ENCODE measurements around the gene PPP2CA. TPM values are rescaled to one million over a fixed set of nuclear protein-coding genes. Genes with fewer than 3 reads are reported as not detected.

The PPP2CA gene
- total and polyA plus RNA-seq, 2 of the 13 experiments (the other 11 are each of a cell fraction or from before 2014, with no cell fraction given): 82.4 to 171 TPM

DNA sequence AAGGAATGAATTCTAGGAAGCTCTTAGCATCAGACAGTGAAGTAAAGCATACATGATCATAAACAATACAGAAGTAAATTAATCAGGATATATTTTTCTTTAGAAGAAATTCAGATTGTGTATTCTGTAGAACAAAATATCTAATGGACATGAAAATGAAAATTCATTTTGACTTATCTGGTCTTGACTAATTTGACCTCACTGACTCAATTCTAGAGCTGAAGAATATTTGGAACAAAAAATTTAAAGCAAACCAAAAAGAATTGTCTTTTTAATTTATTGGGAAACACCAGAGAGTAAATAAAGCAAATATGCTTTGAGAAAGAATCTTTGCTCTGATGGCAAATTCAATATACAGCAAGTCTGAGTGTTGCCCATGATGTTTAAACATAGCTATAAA, 2.8 kb upstream of the PPP2CA start:
- no peak for ATAC-seq
- no peak for DNase-seq (ENCODE audit: low spot score)
- peaks cover 23% of the 10 kb centered on the region for H3K4me1 ChIP-seq (ENCODE audit: insufficient read depth, low read length)
- no peak overlapping the region for H3K27ac ChIP-seq (ENCODE audit: extremely low read length, insufficient read depth, low read length)
- no peak overlapping the region for H3K9ac ChIP-seq (ENCODE audit: insufficient read depth, low read depth, low read length)
- no peak overlapping the region for H3K4me3 ChIP-seq (replicated peaks in 1 of 3; ENCODE audit: insufficient read depth in 1 of 3, low read depth in 2 of 3, low read length in 3 of 3)
- no peak overlapping the region for H2AFZ ChIP-seq (ENCODE audit: low read length)
- POLR2A ChIA-PET: no interaction called here
- no peak overlapping the region for H3K4me2 ChIP-seq (ENCODE audit: low read depth, low read length)
- in situ Hi-C loops (cut with HindIII; ENCODE audit: extremely low pct_ligation_motif_present, low pct_unique_long_range_greater_than_20kb) (loop anchor here (5.0 kb wide), 2 partner anchors 51 to 59 kb away; partner anchors contain the start of gene SKP1), intact Hi-C loops (cut with micrococcal nuclease; ENCODE audit: unreplicated experiment) (loop anchor here (5.0 kb wide), 1 partner anchor 51 kb away; the partner anchor contains the start of gene SKP1)
- H3K27me3 ChIP-seq (ENCODE audit: control insufficient read depth in 1 of 2, insufficient read depth in 2 of 2, low read length in 2 of 2): no peaks in the 10 kb centered on the region; a peak in 1 of 5 replicates
- CTCF ChIA-PET (ENCODE audit: low intra/inter-chr PET ratio, low total read pairs): no interaction called here
- peaks cover 17% of the 10 kb centered on the region for H4K20me1 ChIP-seq (ENCODE audit: insufficient read depth, low read length)
- TF ChIP-seq FIP1L1 (IDR thresholded peaks at IDR 0.05; ENCODE audit: borderline replicate concordance, insufficient read depth, low read depth, low read length): no peak
- TF ChIP-seq IRX3 (CRISPR knock-in tag; IDR thresholded peaks at IDR 0.05; ENCODE audit: borderline replicate concordance, low read depth): no peak
- no peak for TF ChIP-seq ZNF44 (CRISPR knock-in tag; IDR thresholded peaks at IDR 0.05)
- no peak for TF ChIP-seq SOX6 (IDR thresholded peaks at IDR 0.05)
- no peak for TF ChIP-seq SOX6 (CRISPR knock-in tag; IDR thresholded peaks at IDR 0.05)
- TF ChIP-seq ZBTB21 (CRISPR knock-in tag; IDR thresholded peaks at IDR 0.05): no peak
- no peak for TF ChIP-seq SOX5 (CRISPR knock-in tag; IDR thresholded peaks at IDR 0.05; ENCODE audit: borderline replicate concordance)
- no peak for TF ChIP-seq CSRNP2 (CRISPR knock-in tag; conservative IDR thresholded peaks at IDR 0.05; ENCODE audit: low read depth)
- TF ChIP-seq TOE1 (CRISPR knock-in tag; IDR thresholded peaks at IDR 0.05): no peak
- TF ChIP-seq ATAD3A (CRISPR knock-in tag; IDR thresholded peaks at IDR 0.05): no peak
- no peak for TF ChIP-seq ZNF709 (CRISPR knock-in tag; IDR thresholded peaks at IDR 0.05)
- no peak for TF ChIP-seq ZNF883 (CRISPR knock-in tag; IDR thresholded peaks at IDR 0.05; ENCODE audit: not compliant biosample characterization)
- no peak for TF ChIP-seq HES4 (CRISPR knock-in tag; IDR thresholded peaks at IDR 0.05; ENCODE audit: borderline replicate concordance)
- peaks cover 22% of the 10 kb centered on the region for H3K79me2 ChIP-seq (ENCODE audit: insufficient read depth, low read length)
- BruUV-seq (replicated peaks): no TSS peak
- no peaks in the 10 kb centered on the region for H3K36me3 ChIP-seq (replicated peaks in 1 of 2; ENCODE audit: control insufficient read depth in 1 of 2, insufficient read depth in 2 of 2, low read length in 2 of 2)
- FAIRE-seq: no peak
- no peaks in the 10 kb centered on the region for H3K9me3 ChIP-seq (ENCODE audit: low read length)

Data from HepG2 (cell line).